Fibroblast of skin of right quadriceps (primary cell): ENCODE measurements around the gene DHTKD1.

Experiments used
- DNase-seq: peaks from one replicate; pipeline ENCODE4 v3.0.0-alpha.2; 2013

Gene DHTKD1, protein sequence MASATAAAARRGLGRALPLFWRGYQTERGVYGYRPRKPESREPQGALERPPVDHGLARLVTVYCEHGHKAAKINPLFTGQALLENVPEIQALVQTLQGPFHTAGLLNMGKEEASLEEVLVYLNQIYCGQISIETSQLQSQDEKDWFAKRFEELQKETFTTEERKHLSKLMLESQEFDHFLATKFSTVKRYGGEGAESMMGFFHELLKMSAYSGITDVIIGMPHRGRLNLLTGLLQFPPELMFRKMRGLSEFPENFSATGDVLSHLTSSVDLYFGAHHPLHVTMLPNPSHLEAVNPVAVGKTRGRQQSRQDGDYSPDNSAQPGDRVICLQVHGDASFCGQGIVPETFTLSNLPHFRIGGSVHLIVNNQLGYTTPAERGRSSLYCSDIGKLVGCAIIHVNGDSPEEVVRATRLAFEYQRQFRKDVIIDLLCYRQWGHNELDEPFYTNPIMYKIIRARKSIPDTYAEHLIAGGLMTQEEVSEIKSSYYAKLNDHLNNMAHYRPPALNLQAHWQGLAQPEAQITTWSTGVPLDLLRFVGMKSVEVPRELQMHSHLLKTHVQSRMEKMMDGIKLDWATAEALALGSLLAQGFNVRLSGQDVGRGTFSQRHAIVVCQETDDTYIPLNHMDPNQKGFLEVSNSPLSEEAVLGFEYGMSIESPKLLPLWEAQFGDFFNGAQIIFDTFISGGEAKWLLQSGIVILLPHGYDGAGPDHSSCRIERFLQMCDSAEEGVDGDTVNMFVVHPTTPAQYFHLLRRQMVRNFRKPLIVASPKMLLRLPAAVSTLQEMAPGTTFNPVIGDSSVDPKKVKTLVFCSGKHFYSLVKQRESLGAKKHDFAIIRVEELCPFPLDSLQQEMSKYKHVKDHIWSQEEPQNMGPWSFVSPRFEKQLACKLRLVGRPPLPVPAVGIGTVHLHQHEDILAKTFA

DNA sequence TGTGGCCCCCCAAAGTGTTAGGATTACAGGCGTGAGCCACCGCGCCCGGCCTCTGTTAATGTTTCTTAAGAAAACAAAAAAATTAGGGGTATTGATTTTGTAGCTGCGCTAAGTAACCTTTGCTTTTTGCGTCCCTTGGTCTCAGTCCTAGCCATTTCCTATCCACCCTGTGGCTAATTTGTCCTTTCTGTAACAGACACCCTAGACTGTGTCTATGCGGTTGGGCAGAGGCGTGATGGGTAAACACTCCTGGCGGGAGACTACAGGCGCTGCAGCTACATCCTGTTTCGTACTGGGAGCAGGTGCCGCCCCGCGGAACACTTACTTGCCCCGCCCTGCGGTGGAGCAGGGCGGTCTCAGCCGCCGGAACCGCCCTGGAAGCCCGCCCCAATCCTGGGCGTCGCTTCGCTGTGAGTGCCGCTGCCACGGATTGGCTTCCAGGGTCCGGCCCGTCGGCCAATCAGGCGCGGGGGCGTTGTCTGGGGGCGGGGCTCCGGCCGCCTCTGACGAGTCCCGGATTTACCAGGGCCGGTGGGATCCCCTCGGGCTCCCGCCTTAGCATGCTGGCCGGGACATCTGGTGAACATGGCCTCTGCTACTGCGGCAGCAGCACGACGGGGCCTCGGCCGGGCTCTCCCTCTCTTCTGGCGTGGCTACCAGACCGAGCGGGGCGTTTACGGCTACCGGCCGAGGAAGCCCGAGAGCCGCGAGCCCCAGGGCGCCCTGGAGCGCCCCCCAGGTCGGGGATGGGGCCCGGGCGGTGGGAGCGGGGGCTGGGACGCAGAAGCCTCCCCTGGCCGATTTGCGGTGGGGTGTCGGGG, at the start of gene DHTKD1:
DHTKD1 (plus strand) TSS at position 506 of the 821 bp plus-strand sequence; CDS start at position 586, 80 bp downstream.
- peak; percentile 97 for DNase-seq

DNA sequence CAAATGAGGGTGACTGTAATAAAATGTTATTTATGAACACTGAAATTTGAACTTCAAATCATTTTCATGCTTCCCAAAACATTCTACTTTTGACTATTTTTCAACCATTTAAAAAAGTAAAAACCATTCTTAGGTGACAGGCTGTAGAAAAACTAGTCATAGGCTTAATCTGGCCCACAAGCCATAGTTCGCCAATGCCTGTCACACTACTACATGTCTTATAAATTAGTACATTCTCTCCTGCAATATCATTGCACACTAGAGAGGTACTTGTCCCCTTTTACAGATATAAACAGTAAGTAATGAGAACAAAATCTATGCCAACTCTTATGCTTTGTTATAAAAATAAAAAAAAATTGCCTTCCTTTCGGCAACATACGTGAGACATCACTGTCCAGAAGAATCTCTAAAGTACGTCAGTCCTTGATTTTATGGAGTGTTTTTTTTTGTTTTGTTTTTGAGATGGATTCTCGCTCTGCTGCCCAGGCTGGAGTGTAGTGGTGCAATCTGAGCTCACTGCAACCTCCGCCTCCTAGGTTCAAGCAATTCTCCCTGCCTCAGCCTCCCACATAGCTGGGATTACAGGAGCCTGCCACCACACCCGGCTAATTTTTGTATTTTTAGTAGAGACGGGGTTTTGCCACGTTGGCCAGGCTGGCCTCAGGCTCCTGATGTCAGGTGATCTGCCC, 49.3 kb upstream of the DHTKD1 start:
- DNase-seq = no peak

GRCh38 chr10:12020574-12020973, 48.2 kb upstream of the DHTKD1 start:
- DNase-seq = no peak

DNA sequence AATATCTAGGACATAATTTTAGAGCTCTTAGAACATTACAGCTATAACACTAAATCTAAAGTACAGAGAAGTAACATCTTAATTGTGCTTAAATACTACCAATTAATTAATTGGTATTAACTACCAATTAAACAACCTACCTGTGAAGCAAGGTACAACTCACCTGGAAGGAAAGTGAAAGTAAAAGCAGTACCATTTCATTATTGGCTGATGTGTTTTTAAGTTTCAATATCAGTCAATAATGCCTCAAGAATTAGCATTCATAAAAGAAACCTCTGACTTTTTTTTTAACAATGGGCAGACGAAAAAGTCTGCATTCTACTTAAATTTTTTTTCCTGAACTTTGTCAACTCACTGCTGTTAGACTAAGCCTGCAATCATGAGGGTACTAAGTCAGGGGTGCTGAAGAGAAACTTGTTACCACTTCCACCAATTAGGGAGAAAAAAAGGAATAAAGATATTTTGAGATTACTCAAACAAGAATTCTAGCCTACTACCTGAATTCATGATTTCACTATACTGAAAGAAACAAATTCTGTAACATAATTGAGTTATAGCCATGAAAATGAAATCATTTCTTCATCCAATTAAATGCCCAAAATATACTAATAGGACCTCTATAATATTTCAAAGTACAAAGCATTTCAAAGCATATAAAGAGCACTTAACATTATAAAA, 46.0 kb upstream of the DHTKD1 start:
- DNase-seq = no peak

- DNase-seq = no peak
Observed at GRCh38 chr10:12025591-12025990, 43.2 kb upstream of the DHTKD1 start.

GRCh38 chr10:12027539-12027938, 41.2 kb upstream of the DHTKD1 start:
- no peak for DNase-seq

DNA sequence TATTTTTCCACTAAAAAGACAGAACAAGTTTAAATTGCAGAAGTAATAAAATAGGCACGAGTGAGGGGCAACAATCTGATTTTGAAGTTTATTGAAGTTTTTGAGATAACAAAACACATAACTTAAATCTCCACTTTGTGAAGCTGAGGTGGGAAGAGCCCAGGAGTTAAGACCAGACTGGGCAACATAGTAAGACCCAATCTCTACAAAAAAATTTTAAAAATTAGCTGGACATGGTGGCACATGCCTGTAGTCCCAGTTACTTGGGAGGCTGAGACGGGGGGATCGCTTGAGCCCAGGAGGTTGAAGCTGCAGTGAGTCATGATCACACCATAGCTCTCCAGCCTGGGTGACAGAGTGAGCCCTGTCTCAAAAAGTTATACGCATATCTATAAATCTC, 37.4 kb upstream of the DHTKD1 start:
- no peak for DNase-seq

GRCh38 chr10:12036073-12036655, 32.6 kb upstream of the DHTKD1 start:
- DNase-seq = no peak

GRCh38 chr10:12041766-12042408, 26.9 kb upstream of the DHTKD1 start:
- DNase-seq = peak; percentile 8

DNA sequence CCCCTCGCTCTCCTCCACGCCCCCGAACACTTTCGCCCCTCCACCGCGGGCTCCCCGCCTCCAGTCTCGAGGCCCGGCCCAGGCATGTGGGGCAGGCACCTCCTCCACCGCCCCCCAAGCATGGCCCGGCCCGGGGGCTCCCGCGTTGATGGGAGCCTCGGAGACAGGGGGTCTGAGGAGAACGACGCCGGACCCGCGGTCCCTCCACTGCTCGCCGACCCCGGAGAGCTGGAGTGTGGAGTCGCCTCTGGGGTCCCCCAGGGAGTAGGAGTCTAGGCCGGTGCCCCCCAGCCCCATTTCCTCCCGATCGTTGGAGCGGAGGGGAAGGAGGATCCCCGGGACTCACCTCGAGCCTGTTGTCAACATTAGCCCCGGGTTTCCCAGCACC, 26.4 kb upstream of the DHTKD1 start:
- no peak for DNase-seq

DNA sequence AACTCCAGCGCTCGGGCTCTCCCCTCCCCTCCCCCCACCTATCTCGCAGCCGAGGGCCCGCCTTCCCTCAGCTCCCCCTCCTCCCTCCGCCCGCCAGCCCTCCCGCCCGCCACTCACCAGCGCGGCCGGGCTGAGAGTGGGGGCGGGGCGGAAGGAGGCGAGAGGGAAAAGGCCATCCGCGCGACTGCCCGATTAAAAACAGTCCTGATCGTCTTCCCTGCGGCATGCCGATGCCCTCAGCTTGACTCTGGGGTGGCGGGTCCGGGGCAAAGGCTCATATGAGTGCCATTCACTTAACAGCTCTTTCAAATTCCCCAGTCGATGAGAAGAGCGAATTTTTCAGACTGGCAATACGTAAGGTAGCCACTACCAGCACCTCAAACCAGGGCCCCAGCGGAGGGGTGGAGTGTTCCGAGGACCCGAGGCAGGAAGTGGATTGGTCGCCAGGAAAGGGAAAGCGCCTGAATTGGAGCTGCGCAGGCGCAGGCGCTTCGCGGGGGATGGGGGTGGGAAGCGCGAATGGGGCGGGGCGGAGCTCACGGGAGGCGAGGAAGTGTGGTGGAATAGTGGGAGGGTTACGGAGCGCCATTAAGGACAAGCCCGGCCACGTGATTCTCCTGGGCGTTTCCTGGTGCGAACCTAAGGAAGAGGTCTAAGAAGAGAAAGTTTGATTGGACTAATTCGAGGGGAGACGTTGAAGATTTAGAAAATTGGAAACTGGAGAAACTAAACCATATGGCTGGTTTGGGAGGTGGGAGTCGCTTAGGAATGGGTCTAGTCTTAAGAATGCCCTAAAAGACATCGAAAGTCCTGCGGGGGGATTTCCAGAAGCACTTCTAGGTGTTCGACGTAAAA, 25.7 kb upstream of the DHTKD1 start, which contains the start of gene UPF2:
UPF2 (minus strand) TSS at position 13 of the 855 bp plus-strand sequence. CDS start 7,386 bp downstream, outside the sequence.
- DNase-seq = peak; percentile 99

DNA sequence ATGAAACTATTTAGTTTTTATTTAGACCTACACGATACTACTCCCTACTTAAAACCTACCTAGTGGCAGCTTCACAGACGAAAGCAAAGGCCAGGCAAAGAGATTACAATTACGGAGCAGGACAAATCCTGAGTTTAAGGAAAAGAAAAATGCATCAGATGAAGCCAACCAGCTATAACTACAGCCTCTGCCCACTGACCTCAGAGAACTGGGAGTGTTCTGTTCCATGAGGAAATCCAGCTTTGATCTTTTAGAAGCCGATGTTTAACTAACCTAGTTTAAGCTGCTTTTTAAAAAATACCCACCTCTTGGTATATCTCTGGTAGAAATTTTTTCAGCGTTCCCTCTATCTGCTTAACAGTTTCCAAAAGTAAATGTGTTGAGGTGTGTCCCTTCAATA, 23.2 kb upstream of the DHTKD1 start:
- DNase-seq = no peak

DNA sequence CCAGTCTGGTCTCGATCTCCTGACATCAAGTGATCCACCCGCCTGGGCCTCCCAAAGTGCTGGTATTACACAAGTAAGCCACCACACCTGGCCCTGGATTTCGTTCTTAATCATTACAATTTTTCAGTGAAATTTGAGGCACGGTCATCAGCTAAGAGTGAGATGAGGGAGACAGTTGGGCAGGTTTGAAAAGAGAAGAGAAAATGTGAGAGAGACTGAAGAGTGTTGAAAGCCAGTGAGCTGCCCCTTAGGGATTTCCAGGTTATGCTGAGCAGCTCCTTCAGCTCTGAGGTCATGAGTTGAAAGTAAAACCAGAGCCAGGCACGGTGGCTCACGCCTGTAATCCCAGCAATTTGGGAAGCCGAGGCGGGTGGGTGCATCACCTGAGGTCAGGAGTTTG, 20.2 kb upstream of the DHTKD1 start:
- no peak for DNase-seq

- no peak for DNase-seq
Observed at GRCh38 chr10:12050528-12050927, 18.2 kb upstream of the DHTKD1 start.

DNA sequence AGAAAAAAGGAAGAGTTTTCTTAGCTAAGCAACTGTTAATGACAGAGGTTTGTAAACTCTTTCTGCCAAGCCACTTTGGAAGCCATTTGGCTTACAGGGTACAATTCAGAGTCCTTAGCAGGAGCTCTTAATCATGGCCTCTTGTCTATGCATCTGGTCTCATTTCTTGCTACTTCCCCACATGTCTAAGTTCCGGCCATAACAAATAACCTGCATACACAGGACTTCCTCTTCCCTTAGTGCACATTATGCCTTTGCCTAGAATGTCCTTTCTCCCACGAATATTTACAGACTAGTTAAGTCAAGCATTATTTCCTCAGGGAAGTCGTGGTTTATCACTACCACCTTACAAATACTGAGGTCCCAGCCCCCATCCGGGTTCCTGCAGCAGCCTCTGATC, 17.5 kb upstream of the DHTKD1 start:
- no peak for DNase-seq

- DNase-seq = no peak
Observed at GRCh38 chr10:12055732-12056131, 13.0 kb upstream of the DHTKD1 start.

- no peak for DNase-seq
Observed at GRCh38 chr10:12056748-12057147, 12.0 kb upstream of the DHTKD1 start.

- DNase-seq = no peak
Observed at GRCh38 chr10:12061124-12061523, 7.6 kb upstream of the DHTKD1 start.

DNA sequence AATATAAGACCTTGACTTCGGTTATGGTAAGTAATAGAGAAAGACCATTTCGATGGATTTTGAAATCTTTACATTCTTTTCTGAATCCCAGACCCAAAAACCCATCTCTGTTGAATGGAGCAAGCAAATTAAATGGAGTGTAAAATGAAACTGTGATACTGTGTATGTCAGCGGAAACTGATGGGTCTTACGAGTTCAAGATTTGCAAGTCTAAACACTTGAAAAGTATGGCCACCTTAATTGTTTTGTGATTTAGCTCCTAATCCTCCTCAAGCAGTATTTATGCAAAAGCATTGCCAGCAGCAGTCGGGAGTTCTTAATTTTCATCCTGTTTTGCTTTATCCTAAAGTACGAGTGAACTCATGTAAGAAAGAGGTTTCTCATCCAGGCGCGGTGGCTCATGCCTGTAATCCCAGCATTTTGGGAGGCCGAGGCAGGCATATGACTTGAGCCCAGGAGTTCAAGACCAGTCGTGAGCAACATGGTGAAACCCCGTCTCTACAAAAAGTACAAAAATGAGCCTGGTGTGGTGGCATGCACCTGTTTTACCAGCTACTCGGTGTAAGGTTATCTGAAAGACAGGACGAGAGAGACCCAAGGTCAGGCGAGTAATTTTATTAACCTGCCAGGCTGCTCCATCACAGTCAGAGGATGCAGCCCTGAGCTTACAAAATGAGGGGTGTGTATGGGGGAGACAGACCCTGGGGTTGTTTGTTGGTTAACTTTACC, 5.8 kb upstream of the DHTKD1 start:
- no peak for DNase-seq
